Measurements from ENCODE around the gene GNG12.

The GNG12 gene

DNA sequence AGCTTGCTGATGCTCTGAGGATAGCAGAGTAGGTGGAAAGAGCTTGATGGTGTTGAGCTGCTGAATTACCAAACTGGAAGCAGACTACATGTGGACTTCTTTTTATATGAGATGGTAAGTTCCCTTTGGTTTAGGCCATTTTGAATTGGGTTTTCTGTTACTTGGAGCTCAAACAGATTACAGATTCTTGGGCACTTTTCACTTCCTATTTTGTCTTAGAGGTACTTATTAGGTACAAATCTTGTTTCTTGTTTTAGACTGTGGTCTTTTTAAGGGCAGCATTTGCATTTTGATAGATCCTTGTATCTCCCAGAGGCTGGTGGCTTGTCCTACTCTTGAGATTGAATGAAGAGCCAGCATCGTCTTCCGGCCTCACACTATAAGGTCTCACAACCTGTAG, 78.1 kb downstream of the GNG12 start:
- DNase-seq (ENCODE audit: low read depth in 4 of 4, low spot score in 1 of 4) = no peak

DNA sequence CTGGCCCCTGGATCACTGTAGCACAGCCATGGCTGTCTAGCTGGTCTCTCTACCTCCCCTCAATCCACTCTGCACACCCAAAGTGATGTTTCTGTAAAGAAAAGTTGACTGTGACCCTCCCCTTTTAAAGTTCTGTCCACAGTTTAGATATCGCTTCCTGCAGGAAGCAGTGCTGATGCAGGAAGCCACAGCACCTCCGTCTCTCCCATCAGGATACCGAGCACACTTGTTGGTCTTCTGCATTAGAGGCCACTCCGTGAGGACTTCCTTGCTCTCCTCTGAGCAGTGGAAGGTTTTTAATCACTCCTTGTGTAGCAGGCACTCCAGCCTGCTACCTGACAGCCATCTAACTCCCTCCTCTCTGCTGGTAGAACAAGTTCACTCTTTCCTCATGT, 78.7 kb downstream of the GNG12 start:
- DNase-seq (ENCODE audit: low read depth in 4 of 4, low spot score in 1 of 4) = no peak

DNA sequence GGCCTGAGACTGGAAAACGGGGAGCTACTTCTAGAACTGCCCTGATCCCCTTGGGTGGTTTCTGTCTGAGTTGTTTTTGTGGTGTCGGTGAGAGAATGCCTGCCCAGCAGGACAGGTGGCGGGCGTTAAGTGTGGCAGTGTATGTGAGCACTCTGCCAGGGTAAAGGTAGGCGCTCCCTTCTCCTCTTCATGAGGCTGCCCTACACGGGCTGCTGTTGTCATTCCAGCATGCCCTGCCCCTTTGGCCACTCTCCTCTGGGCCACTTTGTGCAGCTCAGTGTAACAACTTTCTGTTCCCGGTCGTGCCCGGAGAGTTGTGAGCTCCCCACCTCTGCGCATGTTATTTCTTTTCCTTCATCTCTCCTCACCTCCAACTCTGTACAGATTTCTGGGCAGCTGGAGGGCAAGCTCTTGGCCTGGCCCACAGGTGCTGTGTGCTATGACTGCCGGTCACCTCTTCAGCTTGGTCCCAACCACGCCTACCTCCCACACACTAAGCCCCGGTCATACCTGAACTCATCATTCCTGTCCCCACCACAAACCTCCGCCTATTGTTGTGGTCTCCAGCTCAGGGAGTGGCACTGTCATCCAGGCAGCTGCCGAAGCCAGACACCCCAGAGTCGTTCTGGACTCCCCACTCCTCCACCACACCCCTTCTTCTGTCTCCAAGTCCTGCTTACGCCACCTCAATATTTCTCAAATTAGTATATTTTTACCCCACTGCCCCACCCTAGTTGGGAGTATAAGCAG, 79.3 kb downstream of the GNG12 start:
- no peak for DNase-seq (ENCODE audit: low read depth in 4 of 4, low spot score in 1 of 4)

DNA sequence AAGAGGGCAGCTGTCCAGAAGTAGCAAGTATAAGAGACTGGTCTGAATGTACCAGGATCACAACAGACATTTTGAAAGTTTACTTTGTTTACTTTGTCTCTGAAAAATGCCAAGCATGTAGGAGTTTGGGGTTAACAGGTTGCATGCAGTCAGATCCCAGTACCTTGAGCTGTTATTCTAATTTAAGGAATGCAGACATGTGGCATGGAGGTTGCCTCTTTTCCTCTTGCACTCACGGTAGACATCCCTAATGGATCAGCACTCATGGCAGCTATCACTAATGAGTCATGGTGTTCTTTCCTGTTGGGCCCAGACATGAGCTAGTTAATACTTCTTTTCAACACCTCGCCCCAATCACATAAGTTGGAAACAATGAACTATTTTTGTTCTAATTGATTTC, 81.0 kb downstream of the GNG12 start:
- DNase-seq (ENCODE audit: low read depth in 4 of 4, low spot score in 1 of 4) = no peak

DNA sequence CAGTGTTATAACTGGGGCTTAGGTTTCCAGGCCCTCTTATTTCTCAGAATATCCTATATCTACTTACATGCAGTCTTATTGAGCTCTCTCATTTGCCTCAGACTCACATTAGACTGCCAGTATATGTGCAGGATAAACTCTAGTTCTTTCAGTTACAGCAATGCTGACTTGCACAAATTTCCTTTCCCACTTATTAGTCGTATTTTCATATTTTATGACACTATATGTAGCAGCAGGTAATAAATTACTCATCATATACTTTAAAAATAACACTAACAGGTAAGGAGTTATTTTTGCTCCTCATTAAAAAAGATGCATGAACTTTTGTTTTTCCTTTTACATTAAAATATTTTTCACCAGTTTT, 82.6 kb downstream of the GNG12 start:
- no peak for DNase-seq (ENCODE audit: low read depth in 4 of 4, low spot score in 1 of 4)

DNA sequence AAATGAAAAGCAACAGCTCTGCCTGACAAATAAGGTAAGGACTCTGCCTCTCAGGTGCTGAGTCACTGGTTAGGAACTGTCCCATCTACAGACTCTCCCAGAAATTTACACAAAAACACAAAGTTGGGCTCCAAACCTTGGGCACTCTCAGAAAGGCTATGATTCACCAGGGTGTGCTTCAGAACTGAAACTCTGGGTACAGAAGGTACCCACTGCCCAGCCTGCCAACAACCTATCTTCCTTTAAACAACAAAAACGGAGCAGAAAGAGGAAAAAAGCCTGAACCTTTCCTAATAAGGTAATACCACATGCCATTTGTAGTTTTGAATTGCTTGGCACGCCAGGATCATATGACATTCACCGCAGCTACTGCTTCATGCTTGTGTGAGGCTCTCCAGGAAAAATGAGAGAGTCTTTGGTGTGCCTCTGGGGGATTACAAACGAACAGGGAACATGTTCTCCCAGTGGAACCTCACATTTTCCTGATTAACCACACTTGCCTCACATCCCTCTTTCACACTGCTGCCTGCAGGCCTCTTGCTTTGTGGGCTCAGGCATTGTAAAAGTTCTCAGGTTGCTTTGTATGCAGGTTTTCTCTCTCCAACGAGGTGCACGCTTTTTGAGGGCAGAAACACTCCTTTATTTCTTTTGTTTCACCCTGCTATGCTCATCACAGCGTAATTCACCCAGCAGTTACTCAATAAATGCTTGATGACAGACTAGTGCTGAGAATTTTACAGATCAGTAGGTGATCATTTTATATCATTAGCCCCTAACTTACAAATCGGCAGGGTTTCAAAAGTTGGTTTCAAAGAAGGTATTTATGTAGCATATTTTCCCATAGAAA, 83.2 kb downstream of the GNG12 start:
- no peak for DNase-seq (ENCODE audit: low read depth in 4 of 4, low spot score in 1 of 4)

DNA sequence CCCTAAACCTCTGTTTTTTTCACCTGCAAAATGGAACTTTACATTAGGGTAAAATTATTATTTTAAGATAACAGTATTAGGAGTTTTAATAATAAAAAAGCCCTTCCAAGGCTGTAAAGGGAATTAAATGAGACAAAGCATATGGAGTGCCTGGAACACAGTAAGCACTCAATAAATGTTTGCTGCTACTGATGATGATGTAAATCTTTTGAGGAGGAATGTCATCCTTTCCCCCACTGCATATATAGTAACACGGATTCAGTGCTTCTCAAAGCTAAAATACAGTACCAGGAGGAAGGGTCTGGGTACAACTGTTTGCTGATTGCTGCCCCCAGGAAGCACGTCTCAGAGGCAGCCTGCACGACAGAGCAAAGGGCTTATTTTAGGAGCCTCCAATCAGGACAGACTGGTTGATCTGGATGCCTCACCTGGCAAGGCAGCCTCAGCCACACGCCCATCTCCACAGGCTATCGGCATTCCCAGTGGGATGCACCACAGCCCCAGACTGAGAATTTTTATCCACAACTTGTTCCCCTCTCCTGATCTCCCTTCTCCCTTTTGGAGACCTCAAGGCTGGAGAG, 83.9 kb downstream of the GNG12 start:
- DNase-seq (ENCODE audit: low read depth in 4 of 4, low spot score in 1 of 4) = no peak

DNA sequence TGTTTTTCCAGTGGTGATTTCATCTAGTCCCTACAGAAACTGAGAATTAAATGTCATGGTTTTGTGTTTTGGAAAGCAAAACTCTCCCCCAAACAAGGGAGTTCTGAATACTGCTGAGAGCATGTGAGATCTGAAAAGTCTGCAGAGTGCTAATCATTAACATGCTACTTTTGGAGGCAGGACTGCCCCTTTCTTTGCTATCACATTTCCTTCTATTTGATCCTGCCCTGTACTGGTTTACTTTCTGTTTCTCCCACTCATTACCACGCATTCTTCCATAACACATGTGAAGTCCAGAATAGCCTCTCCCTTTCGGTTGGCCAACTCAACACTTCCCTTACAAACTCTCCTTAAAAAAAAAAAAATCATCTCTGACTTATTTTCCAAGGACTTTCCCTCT, 84.6 kb downstream of the GNG12 start:
- DNase-seq (ENCODE audit: low read depth in 4 of 4, low spot score in 1 of 4) = no peak

DNA sequence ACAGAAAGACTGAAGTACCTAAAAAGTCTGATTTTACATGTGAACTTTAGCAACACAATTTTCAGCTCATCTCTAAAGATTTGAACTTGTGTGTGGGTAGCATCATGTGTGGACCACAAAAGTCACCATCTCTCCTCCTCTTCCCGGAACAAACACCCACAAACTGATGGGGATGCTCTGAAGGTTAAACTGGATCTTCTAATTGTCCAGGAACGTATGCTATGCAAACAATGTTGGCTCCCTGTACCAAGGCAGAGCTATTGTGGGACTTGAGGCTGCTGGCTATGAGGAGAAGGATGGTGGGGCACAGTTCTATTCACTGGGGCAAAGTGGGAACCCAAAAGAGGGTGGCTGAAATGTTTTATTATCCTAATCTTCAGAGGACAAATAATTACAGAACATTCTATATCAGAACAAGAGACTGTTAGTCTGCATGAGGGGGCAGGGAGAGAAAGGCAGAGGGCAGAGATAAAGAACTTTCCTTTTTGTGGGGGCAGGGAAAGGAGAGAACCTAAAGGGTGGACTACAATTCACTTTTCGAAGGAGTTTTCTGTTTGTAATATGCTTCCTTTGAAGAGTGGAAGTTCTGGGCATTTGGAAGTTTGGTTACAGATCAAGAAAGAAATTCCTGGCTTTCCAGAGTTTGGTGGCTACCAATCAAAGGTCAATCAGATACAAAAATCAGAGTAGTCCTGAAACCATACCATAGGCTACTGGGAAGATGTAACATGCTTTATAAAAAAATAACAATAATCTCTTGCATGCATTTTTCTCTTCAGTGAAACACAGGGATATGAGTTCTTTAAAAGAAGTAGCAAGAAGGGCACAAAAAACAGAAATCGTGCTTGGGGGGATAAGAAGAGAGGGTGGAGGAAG, 85.4 kb downstream of the GNG12 start:
- no peak for DNase-seq (ENCODE audit: low read depth in 4 of 4, low spot score in 1 of 4)

DNA sequence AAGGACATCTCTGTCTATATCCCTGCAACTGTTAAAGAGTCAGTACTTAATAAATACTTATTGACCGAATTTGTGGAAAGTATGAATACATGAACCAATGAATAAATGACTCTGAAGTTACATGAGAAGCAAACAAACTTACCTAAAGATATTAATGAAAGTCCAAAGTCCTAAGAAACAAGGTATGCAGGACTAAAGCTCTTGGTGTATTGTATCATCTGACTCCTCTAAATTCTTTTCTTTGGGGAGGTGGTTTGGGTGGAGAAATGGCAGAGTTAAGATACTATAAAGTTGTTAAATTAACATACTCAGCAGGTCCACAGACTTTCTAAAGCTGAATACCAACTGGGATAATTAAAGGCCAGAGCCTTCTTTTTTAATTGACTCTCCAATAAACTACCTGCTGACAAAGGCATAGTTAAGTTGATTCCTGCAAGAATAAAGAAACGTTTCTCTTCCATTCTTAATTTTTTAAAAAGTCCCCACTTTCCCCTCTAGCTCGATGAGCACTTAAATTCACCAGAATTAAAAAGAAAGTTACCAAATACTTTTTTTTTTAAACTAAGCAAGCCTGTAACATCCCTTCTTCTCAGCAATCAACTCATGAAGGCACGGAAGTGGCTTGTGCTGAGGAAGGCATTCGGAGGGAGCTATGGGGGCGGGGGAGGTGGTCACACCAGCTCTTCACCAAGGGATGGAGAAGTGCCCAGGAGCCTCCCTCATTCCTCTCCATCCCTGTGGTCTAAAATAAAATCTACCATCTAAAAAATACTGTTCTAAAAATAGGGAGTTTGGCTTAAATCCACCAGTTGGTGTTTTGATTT, 87.2 kb downstream of the GNG12 start:
- no peak for DNase-seq (ENCODE audit: low read depth in 4 of 4, low spot score in 1 of 4)

DNA sequence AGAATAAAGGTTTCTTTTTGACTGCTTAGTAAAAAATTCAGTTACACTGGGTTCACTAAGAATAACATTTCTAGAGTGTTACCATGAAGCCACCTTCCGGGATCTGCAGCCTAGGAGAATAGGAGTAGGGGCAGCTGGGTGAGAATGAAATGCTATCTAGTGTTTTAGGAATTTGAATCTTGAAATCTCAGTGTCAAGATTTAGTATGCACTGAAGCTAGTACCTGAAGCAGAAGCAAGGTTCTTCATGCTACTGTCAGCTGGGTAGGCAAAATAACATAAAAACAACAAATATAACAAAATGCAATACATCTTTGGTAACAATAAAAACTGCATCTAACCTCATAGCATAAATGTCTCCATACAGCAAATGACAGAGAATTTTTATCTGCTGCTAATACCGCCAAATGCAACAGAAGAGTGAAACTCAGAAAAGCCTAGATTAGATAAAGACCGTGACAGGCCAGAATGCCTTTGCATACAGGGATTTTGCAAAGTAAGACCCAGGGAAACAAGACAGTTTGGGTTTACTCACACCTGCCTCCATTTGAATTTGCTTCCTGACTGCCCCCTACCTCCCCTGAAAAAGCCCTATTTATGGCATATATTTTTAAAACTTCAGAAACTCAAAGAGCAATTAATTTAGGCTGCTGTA, 90.1 kb downstream of the GNG12 start:
- DNase-seq (ENCODE audit: low read depth in 4 of 4, low spot score in 1 of 4) = no peak

DNA sequence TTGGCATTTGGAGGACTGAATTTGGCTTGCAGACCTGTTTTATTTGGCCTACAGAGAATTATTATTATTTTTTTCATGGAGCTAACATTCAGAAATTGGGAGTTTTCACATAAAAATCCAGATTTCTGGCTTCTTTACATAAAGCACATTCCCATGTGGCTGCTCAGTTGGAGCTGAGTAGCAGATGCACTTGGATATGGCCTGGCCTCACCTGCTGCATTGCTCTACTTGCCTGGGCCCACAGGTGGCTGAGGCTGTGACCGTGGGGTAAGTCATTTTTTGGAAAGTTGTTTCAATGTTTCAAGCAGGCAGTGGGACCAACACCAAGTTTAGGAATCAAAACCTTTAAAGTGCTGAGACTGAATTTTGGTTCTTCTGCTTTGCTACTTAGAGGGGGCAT, 91.5 kb downstream of the GNG12 start:
- no peak for DNase-seq (ENCODE audit: low read depth in 4 of 4, low spot score in 1 of 4)

DNA sequence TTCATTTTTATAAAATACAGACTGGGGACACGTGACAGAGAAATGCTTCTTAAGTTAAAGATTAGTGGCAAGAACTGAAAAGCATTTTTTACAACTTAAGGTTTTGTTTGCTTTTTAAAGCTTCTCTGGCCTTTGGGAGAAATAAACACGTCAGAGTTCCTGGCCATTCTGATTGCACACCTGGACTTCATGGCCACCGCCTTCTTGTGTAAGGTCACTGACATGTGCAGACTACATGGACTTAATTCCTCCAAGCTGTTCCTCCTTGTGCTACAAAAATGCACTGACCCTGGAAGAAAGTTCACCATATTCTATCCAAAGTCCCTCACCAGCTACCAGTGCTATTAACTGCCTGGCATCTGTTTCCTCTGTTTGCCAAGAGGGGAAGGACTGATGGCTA, 92.1 kb downstream of the GNG12 start:
- no peak for DNase-seq (ENCODE audit: low read depth in 4 of 4, low spot score in 1 of 4)

DNA sequence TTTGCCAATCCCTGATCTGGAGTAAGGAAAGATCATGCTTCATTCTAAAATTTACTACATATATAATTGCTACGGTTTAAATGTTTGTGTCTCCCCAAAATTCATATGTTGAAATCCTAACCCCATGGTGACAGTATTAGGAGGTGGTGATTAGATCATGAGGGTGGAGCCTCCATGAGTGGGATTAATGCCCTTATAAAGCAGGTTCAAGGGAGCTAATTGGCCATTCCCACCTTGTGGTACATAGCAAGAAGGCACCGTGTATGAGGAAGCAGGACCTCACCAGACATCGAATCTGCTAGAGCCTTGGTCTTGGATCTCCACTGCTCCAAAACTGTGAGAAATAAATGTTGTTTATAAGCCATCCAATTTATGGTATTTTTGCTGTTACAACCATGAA, 92.7 kb downstream of the GNG12 start:
- no peak for DNase-seq (ENCODE audit: low read depth in 4 of 4, low spot score in 1 of 4)

DNA sequence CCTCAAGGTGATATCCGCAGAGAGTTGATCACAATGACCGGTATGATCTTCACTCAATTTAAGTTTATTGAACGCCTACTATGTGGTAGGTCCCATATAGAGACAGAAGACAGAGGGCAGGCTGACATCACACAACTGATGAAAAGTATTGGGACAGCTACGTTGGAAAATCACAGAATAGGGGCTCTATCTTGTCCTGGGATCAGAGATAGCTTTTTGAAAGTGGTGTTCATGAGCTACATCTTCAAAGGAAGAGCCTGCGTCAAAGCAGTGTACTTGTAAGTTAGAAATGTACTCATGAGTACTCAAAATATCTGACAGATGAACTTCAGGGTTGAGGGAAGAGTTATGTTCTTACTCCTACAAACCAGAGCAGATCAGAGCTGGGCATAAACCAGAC, 93.9 kb downstream of the GNG12 start:
- DNase-seq (ENCODE audit: low read depth in 4 of 4, low spot score in 1 of 4) = no peak

DNA sequence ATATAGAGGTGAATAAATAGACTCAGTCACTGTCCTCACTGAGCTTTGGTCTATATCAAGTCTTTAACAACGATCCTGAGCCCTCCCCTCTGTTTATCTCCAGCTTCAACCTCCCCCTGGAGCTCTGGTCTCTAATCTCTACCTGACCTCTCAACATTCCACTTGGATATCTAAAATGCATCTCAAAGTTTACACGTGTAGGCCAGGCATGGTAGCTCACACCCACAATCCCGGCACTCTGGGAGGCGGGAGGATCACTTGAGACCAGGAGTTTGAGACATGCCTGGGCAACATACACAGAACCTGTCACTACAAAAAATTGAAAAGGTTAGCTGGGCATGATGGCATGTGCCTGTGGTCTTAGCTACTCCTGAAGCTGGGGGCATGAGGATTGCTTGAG, 94.9 kb downstream of the GNG12 start:
- no peak for DNase-seq (ENCODE audit: low read depth in 4 of 4, low spot score in 1 of 4)

DNA sequence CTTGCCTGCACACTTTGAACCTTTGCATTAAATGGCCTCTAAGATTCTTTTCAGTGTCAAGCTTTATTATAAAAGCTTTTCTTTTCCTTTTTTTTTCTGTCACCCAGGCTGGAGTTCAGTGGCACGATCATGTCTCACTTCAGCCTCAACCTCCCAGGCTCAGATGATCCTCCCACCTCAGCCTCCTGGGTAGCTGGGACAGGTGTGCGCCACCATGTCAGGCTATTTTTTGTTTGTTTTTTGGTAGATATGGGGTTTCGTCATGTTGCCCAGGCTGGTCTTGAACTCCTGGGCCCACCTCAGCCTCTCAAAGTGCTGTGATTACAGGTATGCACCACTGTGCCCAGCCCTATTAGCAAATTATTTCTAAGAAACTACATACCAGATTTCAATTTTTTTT, 95.4 kb downstream of the GNG12 start:
- DNase-seq (ENCODE audit: low read depth in 4 of 4, low spot score in 1 of 4) = no peak

DNA sequence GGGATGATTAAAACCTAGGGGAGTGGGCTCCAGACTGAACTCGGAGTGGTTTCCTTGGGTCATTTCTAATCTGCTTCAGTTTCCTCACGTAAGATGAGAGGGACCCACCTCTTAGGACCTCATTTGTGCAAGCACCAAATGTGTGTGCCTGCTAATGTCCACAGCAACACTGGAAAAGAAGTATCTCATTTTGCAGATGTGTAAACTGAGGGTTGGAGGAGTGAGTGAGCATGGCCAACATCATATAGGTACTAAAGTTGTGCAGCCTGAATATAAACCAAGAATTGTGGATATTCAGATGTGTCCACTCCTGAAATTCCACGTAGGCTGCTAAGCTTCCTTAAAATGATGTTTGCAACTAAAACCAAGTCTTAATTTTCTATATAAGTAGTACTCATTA, 96.5 kb downstream of the GNG12 start:
- no peak for DNase-seq (ENCODE audit: low read depth in 4 of 4, low spot score in 1 of 4)

DNA sequence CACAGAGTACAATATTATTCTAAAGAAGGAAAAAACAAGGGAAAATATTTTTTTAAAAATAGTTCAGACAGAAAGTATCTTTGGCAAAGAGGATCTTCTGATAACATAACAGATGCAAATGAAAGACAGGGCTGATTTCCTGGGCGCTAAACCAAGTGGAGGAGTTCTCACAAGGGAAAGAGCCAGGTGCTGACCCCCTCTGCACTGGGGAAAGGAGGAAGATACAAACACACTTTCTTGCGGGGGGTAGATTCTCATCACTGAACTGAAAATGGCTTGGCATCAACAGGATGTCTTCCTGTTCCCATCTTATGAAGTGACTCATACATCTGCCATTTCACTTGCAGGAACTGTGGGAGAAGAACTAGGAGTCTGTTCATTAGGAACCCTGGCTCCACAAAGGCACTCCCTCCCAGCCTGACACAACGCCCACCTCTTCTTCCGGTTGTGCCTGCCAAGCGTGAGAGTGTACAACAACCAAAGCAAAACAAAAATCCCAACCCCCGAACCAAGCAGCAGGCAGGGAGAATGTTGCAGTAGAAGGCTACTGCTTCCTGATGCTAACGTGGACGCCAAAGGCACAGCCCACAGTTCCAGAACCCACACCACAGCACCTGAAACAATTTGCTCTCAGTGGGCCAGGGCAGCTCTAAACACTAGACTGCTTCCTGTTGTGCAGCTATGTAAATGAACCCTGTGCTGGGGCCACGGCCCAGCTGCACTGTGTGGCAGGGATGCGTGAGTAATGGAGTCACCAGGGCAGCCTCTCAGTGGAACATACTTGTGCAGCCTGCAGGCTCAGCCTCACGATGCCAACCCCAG, 97.2 kb downstream of the GNG12 start:
- DNase-seq (ENCODE audit: low read depth in 4 of 4, low spot score in 1 of 4) = peak in 2 of 4 experiments; percentile 5 to 7
